ENCODE measurements around the gene TRIOBP. TPM values are rescaled to one million over a fixed set of nuclear protein-coding genes. Genes with fewer than 3 reads are reported as not detected.

Gene TRIOBP
- total and polyA plus RNA-seq, 2 of the 4 experiments (the other 2 are of a cell fraction), result 46.4 to 69.8 TPM

GRCh38 chr22:37705205-37705604, 8.4 kb downstream of the TRIOBP start:
- no peak overlapping the region for H3K18ac ChIP-seq (ENCODE audit: low read depth, low read length)
- no peak overlapping the region for H4K5ac ChIP-seq (ENCODE audit: low read depth, low read length)
- no peaks in the 10 kb centered on the region for H3K27me3 ChIP-seq (ENCODE audit: control insufficient read depth, insufficient read depth, low read length)
- no peak overlapping the region for H3K4me2 ChIP-seq (ENCODE audit: low read depth, low read length)
- no peak overlapping the region for H3K56ac ChIP-seq (ENCODE audit: extremely low read depth, insufficient read depth, low read length)
- peaks cover 7% of the 10 kb centered on the region; the same call in 1 of the 2 replicates for H3K9me1 ChIP-seq (ENCODE audit: insufficient read depth, low read length)
- no peak overlapping the region for H3K23ac ChIP-seq (ENCODE audit: low read depth, low read length)
- no peak overlapping the region for H2BK120ac ChIP-seq (ENCODE audit: low read depth, low read length)
- H2AK9ac ChIP-seq (replicated peaks; ENCODE audit: low read depth, low read length, poor library complexity), result no peak overlapping the region
- ChIA-PET POLR2A (ENCODE audit: unreplicated experiment) (no interaction called here), CTCF (no interaction called here)
- no peak overlapping the region for H4K91ac ChIP-seq (ENCODE audit: insufficient read depth, low read depth, low read length)
- H3K79me1 ChIP-seq (ENCODE audit: low read depth in 1 of 2, low read length in 2 of 2), result no peaks in the 10 kb centered on the region
- BruUV-seq (replicated peaks), result no TSS peak
- H4K20me1 ChIP-seq (ENCODE audit: insufficient read depth, low read length), result no peaks in the 10 kb centered on the region
- H3K14ac ChIP-seq (replicated peaks; ENCODE audit: low read depth, low read length), result no peak overlapping the region
- no peak overlapping the region for H2BK15ac ChIP-seq (ENCODE audit: low read depth, low read length)
- ATAC-seq (ENCODE audit: low read depth) (no peak), DNase-seq (no peak)
- in situ Hi-C loops (cut with MboI; ENCODE audit: low sequenced_read_pairs), result no loop called here
- TF ChIP-seq MXI1 (IDR thresholded peaks at IDR 0.05; ENCODE audit: borderline replicate concordance, low read depth, low read length) (no peak), RAD21 (IDR thresholded peaks at IDR 0.05; ENCODE audit: low read length) (no peak), MAZ (IDR thresholded peaks at IDR 0.05; ENCODE audit: borderline replicate concordance, low read depth, low read length) (no peak), RFX5 (IDR thresholded peaks at IDR 0.05; ENCODE audit: low read depth, low read length) (no peak), USF2 (IDR thresholded peaks at IDR 0.05; ENCODE audit: low read depth, low read length) (no peak), MAFK (IDR thresholded peaks at IDR 0.05; ENCODE audit: low read depth, low read length) (no peak), BHLHE40 (IDR thresholded peaks at IDR 0.05; ENCODE audit: low read depth, low read length) (no peak), NFE2L2 (IDR thresholded peaks at IDR 0.05; ENCODE audit: low read depth, low read length) (no peak)
- no peak overlapping the region for H2AK5ac ChIP-seq (ENCODE audit: low read depth, low read length)
- H3K4me3 ChIP-seq (ENCODE audit: insufficient read depth, low read depth, low read length), result no peak overlapping the region
- no peak overlapping the region for H3K27ac ChIP-seq (ENCODE audit: insufficient read depth, low read length)
- no peak overlapping the region for H2BK5ac ChIP-seq (ENCODE audit: low read depth, low read length, poor library complexity, severe bottlenecking)
- no peak overlapping the region for H2AFZ ChIP-seq (replicated peaks; ENCODE audit: low read length, poor library complexity)
- intact Hi-C loops (cut with micrococcal nuclease), result no loop called here
- no peak overlapping the region for H3K4ac ChIP-seq (ENCODE audit: low read depth, low read length)
- dilution Hi-C loops (cut with HindIII; ENCODE audit: low sequenced_read_pairs, unreplicated experiment), result no loop called here
- H2BK20ac ChIP-seq (ENCODE audit: low read depth, low read length), result no peak overlapping the region
- no CpG with 5 or more reads among the region's 3 CpGs for WGBS, 2 experiments (ENCODE audit: extremely low coverage in 2 of 2, insufficient read length in 1 of 2)
- H3K36me3 ChIP-seq (ENCODE audit: control insufficient read depth, insufficient read depth, low read length), result no peaks in the 10 kb centered on the region
- H3K4me1 ChIP-seq (ENCODE audit: control insufficient read depth, insufficient read depth, low read length), result peaks cover 4% of the 10 kb centered on the region; the same call in 1 of the 2 replicates
- no peaks in the 10 kb centered on the region for H3K9me3 ChIP-seq (ENCODE audit: control insufficient read depth, insufficient read depth, low read length)
- H4K8ac ChIP-seq (ENCODE audit: low read depth in 2 of 2, low read length in 2 of 2), result no peak overlapping the region
- H3K9ac ChIP-seq (ENCODE audit: low read depth, low read length), result no peak overlapping the region

Measured in IMR-90 (cell line).